GM23338 (cell line): Measurements from ENCODE around the gene CDH12. TPM values are rescaled to one million over a fixed set of nuclear protein-coding genes. Genes with fewer than 3 reads are reported as not detected.
A peak's percentile ranks its signal among the peaks of the same experiment; 100 is the strongest.

Experiments used
- ATAC-seq: fragments of 200-7000 bp; cut with Tn5 transposase; 3 replicates; pipeline ENCODE4 v1.9.1; 2020
- DNase-seq: peaks from one replicate; pipeline ENCODE4 v3.0.0-alpha.2; 2015; ENCODE audit warnings: low spot score
- H2AFZ ChIP-seq: fragments of 200-600 bp; sonication (generic); 2 replicates; pipeline ENCODE4 v1.8.0; 2016; ENCODE audit warnings: antibody characterized with exemption, mild to moderate bottlenecking, moderate library complexity
- H3F3A ChIP-seq: fragments of 200-600 bp; sonication (generic); replicated peaks from 2 replicates; pipeline ENCODE4 v1.8.0; 2017; ENCODE audit warnings: antibody characterized with exemption, mixed run types, low read depth
- H3K27ac ChIP-seq: fragments of 200-600 bp; sonication (generic); 2 replicates; pipeline ENCODE4 v1.6.1; 2016; ENCODE audit warnings: low read depth
- H3K27me3 ChIP-seq: fragments of 200-600 bp; sonication (generic); 2 replicates; pipeline ENCODE4 v1.8.0; 2016; ENCODE audit warnings: mild to moderate bottlenecking, mixed run types, moderate library complexity; ENCODE audit not compliant: insufficient read depth
- H3K36me3 ChIP-seq: fragments of 200-600 bp; sonication (generic); 2 replicates; pipeline ENCODE4 v1.8.0; 2016; ENCODE audit warnings: mild to moderate bottlenecking; ENCODE audit not compliant: insufficient read depth
- H3K4me1 ChIP-seq: fragments of 200-600 bp; sonication (generic); 2 replicates; pipeline ENCODE4 v1.8.0; 2016; ENCODE audit warnings: mild to moderate bottlenecking, moderate library complexity; ENCODE audit not compliant: insufficient read depth
- H3K4me2 ChIP-seq: fragments of 200-600 bp; sonication (generic); 2 replicates; pipeline ENCODE4 v1.7.1; 2017; ENCODE audit warnings: mixed run types
- H3K4me3 ChIP-seq: fragments of 200-600 bp; sonication (generic); 2 replicates; pipeline ENCODE4 v1.6.1; 2016; ENCODE audit warnings: mixed run types
- H3K79me2 ChIP-seq: fragments of 200-600 bp; sonication (generic); replicated peaks from 2 replicates; pipeline ENCODE4 v1.8.0; 2017; ENCODE audit warnings: mild to moderate bottlenecking; ENCODE audit not compliant: insufficient read depth
- H3K9me2 ChIP-seq: fragments of 200-600 bp; sonication (generic); 2 replicates; pipeline ENCODE4 v1.8.0; 2017; ENCODE audit not compliant: insufficient read depth
- H4K20me1 ChIP-seq: fragments of 200-600 bp; sonication (generic); replicated peaks from 2 replicates; pipeline ENCODE4 v1.8.0; 2017; ENCODE audit warnings: mild to moderate bottlenecking; ENCODE audit not compliant: insufficient read depth
- H3K27ac Mint-ChIP-seq: 2 replicates; pipeline ENCODE4 v1.8.0; 2020; ENCODE audit warnings: inconsistent platforms, mild to moderate bottlenecking, moderate library complexity, mixed read lengths
- H3K27me3 Mint-ChIP-seq: 3 replicates; pipeline ENCODE4 v1.8.0; 2022; ENCODE audit warnings: low read depth, mild to moderate bottlenecking, moderate library complexity, mixed read lengths, inconsistent platforms; ENCODE audit not compliant: insufficient read depth, poor library complexity
- H3K36me3 Mint-ChIP-seq: 3 replicates; pipeline ENCODE4 v1.8.0; 2021; ENCODE audit warnings: low read depth, mild to moderate bottlenecking, inconsistent platforms, moderate library complexity, mixed read lengths
- H3K4me1 Mint-ChIP-seq: 3 replicates; pipeline ENCODE4 v1.8.0; 2020; ENCODE audit warnings: mild to moderate bottlenecking, inconsistent platforms, mixed read lengths
- H3K4me3 Mint-ChIP-seq: 3 replicates; pipeline ENCODE4 v1.8.0; 2021; ENCODE audit warnings: moderate library complexity, mild to moderate bottlenecking, inconsistent platforms, mixed read lengths
- H3K9me3 Mint-ChIP-seq: 3 replicates; pipeline ENCODE4 v1.8.0; 2020; ENCODE audit warnings: moderate library complexity, mild to moderate bottlenecking, inconsistent platforms, mixed read lengths
- CREB1 ChIP-seq: fragments of 250-450 bp; sonication (Bioruptor Pico); IDR thresholded peaks from 2 replicates; pipeline ENCODE4 v1.5.0; 2020; ENCODE audit warnings: low read depth, mild to moderate bottlenecking, moderate library complexity
- EZH2 ChIP-seq: fragments of 200-600 bp; sonication (generic); IDR thresholded peaks from one replicate; pipeline ENCODE4 v1.8.0; 2017; ENCODE audit warnings: antibody characterized with exemption, mild to moderate bottlenecking, low read depth; ENCODE audit not compliant: unreplicated experiment
- EZH2phosphoT487 ChIP-seq: fragments of 200-600 bp; sonication (generic); IDR thresholded peaks from one replicate; pipeline ENCODE4 v1.8.1; 2018; ENCODE audit warnings: antibody characterized with exemption; ENCODE audit not compliant: unreplicated experiment
- JUNB ChIP-seq: IDR thresholded peaks from one replicate; pipeline ENCODE4 v1.6.1; 2016; ENCODE audit warnings: antibody characterized with exemption; ENCODE audit not compliant: unreplicated experiment
- NANOG ChIP-seq: IDR thresholded peaks from 2 replicates; pipeline ENCODE4 v1.6.1; 2016; ENCODE audit warnings: antibody characterized with exemption, borderline replicate concordance
- STAT1 ChIP-seq: IDR thresholded peaks from one replicate; pipeline ENCODE4 v1.6.1; 2016; ENCODE audit warnings: antibody characterized with exemption; ENCODE audit not compliant: unreplicated experiment
- ZNF114 ChIP-seq: fragments of 250-450 bp; sonication (Bioruptor Pico); IDR thresholded peaks from 2 replicates; pipeline ENCODE4 v1.5.0; 2020; ENCODE audit warnings: mild to moderate bottlenecking, moderate library complexity
- ZNF331 ChIP-seq: fragments of 250-450 bp; sonication (Bioruptor Pico); IDR thresholded peaks from 2 replicates; pipeline ENCODE4 v1.5.0; 2020; ENCODE audit warnings: low read depth, mild to moderate bottlenecking, moderate library complexity
- polyA plus RNA-seq: library from polyadenylated mRNA; unstranded; fragments of >200 nt; fragmentation: Nextera tagmentation; extraction: Ambion mirVana; gene quantifications from 2 replicates; pipeline ENCODE4 v1.2.1, GENCODE V29; 2016
- total RNA-seq: library from RNA; depleted of rRNA; stranded (reverse); fragments of >200 nt; shearing (Covaris generic); gene quantifications from 2 replicates; pipeline ENCODE4 v1.2.3, GENCODE V29; 2014
- TF ChIP-seq, protein P1 (sequence below): IDR thresholded peaks from one replicate; pipeline ENCODE4 v1.6.1; 2018; ENCODE audit warnings: antibody characterized with exemption; ENCODE audit not compliant: unreplicated experiment
- TF ChIP-seq, protein P2 (sequence below): IDR thresholded peaks from 2 replicates; pipeline ENCODE4 v1.6.1; 2016; ENCODE audit warnings: antibody characterized with exemption
- TF ChIP-seq, protein P3 (sequence below): fragments of 250-450 bp; sonication (Bioruptor Pico); IDR thresholded peaks from 2 replicates; pipeline ENCODE4 v1.5.0; 2020; ENCODE audit warnings: mild to moderate bottlenecking, moderate library complexity

Gene CDH12
- total and polyA plus RNA-seq, 2 experiments from 2014 or later: not detected

DNA sequence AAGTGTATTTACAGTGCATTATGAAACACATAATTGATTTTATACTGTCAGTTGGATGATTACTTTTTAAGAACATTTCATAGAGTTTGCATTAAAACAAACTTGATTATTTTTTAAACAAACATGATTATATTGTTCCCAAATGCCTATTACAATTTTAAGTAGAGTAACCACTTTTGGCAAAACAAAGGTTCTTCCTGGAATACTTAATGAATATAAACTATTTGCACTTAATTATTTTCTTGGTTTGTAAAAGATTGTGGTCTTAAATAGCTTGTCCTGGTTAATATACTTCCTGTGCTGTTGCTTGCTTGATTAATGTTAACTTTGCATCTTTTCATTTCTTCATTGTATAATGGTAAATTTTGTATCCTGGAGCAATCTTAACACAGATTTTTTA, 180.0 kb downstream of the CDH12 start:
- Mint-ChIP-seq H3K27me3 (peaks cover 2% of the 10 kb centered on the region), H3K9me3 (peaks cover 18% of the 10 kb centered on the region), H3K27ac (no peak overlapping the region), H3K36me3 (peaks cover 18% of the 10 kb centered on the region), H3K4me1 (no peaks in the 10 kb centered on the region), H3K4me3 (no peak overlapping the region)
- H3K36me3 ChIP-seq: no peaks in the 10 kb centered on the region
- H3K9me2 ChIP-seq: peaks cover 8% of the 10 kb centered on the region; the same call in 1 of the 2 replicates
- no peaks in the 10 kb centered on the region for H3K4me1 ChIP-seq
- DNase-seq (no peak), ATAC-seq (no peak)
- no peaks in the 10 kb centered on the region for H4K20me1 ChIP-seq
- H3K27me3 ChIP-seq: no peaks in the 10 kb centered on the region
- H2AFZ ChIP-seq: no peak overlapping the region
- TF ChIP-seq JUNB: no peak
- TF ChIP-seq EZH2phosphoT487: no peak
- TF ChIP-seq CREB1 (CRISPR knock-in tag): no peak
- no peak overlapping the region for H3K27ac ChIP-seq
- no peak overlapping the region for H3K4me3 ChIP-seq
- no peaks in the 10 kb centered on the region for H3K79me2 ChIP-seq
- H3F3A ChIP-seq: no peaks in the 10 kb centered on the region
- H3K4me2 ChIP-seq: no peak overlapping the region

DNA sequence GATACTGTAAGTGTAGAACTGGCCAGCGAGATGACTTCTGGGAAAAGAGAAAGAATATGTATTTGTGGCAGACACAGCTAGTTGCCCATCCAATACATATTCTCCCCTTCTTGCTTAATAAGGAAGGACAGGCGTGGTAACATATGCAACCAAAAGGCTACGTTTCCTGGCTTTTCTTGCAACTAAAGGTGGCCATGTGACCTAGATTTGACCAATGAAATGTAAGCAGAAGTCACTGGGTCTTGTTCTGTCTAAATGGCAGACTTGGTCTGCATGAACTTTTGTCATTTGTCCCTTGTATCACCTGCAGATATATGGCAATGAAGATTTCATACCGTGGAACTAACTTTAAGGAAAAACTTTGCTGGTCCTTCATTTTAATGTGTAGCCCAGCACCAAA, 183.8 kb downstream of the CDH12 start:
- no peaks in the 10 kb centered on the region for H3K79me2 ChIP-seq
- no peaks in the 10 kb centered on the region for H4K20me1 ChIP-seq
- ATAC-seq: no peak
- no peak overlapping the region for H3K4me3 ChIP-seq
- no peak overlapping the region for H3K27ac Mint-ChIP-seq
- H3K27me3 Mint-ChIP-seq: peaks cover under 1% of the 10 kb centered on the region
- peaks cover under 1% of the 10 kb centered on the region for H3K4me1 ChIP-seq
- peaks cover 7% of the 10 kb centered on the region for H3K4me1 Mint-ChIP-seq
- no peaks in the 10 kb centered on the region for H3F3A ChIP-seq
- no peak overlapping the region for H3K4me2 ChIP-seq
- peaks cover 5% of the 10 kb centered on the region for H3K36me3 Mint-ChIP-seq
- peaks cover 5% of the 10 kb centered on the region for H3K9me3 Mint-ChIP-seq
- no peak for DNase-seq
- H3K4me3 Mint-ChIP-seq: no peak overlapping the region
- no peak overlapping the region for H3K27ac ChIP-seq
- H3K9me2 ChIP-seq: peaks cover 4% of the 10 kb centered on the region; the same call in 1 of the 2 replicates
- H2AFZ ChIP-seq: peak overlapping the region; percentile 43; the same call in 1 of the 2 replicates
- H3K27me3 ChIP-seq: no peaks in the 10 kb centered on the region
- no peaks in the 10 kb centered on the region for H3K36me3 ChIP-seq
- TF ChIP-seq, protein P1, sequence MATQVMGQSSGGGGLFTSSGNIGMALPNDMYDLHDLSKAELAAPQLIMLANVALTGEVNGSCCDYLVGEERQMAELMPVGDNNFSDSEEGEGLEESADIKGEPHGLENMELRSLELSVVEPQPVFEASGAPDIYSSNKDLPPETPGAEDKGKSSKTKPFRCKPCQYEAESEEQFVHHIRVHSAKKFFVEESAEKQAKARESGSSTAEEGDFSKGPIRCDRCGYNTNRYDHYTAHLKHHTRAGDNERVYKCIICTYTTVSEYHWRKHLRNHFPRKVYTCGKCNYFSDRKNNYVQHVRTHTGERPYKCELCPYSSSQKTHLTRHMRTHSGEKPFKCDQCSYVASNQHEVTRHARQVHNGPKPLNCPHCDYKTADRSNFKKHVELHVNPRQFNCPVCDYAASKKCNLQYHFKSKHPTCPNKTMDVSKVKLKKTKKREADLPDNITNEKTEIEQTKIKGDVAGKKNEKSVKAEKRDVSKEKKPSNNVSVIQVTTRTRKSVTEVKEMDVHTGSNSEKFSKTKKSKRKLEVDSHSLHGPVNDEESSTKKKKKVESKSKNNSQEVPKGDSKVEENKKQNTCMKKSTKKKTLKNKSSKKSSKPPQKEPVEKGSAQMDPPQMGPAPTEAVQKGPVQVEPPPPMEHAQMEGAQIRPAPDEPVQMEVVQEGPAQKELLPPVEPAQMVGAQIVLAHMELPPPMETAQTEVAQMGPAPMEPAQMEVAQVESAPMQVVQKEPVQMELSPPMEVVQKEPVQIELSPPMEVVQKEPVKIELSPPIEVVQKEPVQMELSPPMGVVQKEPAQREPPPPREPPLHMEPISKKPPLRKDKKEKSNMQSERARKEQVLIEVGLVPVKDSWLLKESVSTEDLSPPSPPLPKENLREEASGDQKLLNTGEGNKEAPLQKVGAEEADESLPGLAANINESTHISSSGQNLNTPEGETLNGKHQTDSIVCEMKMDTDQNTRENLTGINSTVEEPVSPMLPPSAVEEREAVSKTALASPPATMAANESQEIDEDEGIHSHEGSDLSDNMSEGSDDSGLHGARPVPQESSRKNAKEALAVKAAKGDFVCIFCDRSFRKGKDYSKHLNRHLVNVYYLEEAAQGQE: no peak
- TF ChIP-seq ZNF331 (CRISPR knock-in tag) (no peak), EZH2 (no peak), JUNB (no peak), ZNF114 (CRISPR knock-in tag) (no peak), CREB1 (CRISPR knock-in tag) (no peak), STAT1 (no peak), NANOG (no peak)
- TF ChIP-seq, protein P2, sequence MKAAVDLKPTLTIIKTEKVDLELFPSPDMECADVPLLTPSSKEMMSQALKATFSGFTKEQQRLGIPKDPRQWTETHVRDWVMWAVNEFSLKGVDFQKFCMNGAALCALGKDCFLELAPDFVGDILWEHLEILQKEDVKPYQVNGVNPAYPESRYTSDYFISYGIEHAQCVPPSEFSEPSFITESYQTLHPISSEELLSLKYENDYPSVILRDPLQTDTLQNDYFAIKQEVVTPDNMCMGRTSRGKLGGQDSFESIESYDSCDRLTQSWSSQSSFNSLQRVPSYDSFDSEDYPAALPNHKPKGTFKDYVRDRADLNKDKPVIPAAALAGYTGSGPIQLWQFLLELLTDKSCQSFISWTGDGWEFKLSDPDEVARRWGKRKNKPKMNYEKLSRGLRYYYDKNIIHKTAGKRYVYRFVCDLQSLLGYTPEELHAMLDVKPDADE: no peak
- TF ChIP-seq, protein P3, sequence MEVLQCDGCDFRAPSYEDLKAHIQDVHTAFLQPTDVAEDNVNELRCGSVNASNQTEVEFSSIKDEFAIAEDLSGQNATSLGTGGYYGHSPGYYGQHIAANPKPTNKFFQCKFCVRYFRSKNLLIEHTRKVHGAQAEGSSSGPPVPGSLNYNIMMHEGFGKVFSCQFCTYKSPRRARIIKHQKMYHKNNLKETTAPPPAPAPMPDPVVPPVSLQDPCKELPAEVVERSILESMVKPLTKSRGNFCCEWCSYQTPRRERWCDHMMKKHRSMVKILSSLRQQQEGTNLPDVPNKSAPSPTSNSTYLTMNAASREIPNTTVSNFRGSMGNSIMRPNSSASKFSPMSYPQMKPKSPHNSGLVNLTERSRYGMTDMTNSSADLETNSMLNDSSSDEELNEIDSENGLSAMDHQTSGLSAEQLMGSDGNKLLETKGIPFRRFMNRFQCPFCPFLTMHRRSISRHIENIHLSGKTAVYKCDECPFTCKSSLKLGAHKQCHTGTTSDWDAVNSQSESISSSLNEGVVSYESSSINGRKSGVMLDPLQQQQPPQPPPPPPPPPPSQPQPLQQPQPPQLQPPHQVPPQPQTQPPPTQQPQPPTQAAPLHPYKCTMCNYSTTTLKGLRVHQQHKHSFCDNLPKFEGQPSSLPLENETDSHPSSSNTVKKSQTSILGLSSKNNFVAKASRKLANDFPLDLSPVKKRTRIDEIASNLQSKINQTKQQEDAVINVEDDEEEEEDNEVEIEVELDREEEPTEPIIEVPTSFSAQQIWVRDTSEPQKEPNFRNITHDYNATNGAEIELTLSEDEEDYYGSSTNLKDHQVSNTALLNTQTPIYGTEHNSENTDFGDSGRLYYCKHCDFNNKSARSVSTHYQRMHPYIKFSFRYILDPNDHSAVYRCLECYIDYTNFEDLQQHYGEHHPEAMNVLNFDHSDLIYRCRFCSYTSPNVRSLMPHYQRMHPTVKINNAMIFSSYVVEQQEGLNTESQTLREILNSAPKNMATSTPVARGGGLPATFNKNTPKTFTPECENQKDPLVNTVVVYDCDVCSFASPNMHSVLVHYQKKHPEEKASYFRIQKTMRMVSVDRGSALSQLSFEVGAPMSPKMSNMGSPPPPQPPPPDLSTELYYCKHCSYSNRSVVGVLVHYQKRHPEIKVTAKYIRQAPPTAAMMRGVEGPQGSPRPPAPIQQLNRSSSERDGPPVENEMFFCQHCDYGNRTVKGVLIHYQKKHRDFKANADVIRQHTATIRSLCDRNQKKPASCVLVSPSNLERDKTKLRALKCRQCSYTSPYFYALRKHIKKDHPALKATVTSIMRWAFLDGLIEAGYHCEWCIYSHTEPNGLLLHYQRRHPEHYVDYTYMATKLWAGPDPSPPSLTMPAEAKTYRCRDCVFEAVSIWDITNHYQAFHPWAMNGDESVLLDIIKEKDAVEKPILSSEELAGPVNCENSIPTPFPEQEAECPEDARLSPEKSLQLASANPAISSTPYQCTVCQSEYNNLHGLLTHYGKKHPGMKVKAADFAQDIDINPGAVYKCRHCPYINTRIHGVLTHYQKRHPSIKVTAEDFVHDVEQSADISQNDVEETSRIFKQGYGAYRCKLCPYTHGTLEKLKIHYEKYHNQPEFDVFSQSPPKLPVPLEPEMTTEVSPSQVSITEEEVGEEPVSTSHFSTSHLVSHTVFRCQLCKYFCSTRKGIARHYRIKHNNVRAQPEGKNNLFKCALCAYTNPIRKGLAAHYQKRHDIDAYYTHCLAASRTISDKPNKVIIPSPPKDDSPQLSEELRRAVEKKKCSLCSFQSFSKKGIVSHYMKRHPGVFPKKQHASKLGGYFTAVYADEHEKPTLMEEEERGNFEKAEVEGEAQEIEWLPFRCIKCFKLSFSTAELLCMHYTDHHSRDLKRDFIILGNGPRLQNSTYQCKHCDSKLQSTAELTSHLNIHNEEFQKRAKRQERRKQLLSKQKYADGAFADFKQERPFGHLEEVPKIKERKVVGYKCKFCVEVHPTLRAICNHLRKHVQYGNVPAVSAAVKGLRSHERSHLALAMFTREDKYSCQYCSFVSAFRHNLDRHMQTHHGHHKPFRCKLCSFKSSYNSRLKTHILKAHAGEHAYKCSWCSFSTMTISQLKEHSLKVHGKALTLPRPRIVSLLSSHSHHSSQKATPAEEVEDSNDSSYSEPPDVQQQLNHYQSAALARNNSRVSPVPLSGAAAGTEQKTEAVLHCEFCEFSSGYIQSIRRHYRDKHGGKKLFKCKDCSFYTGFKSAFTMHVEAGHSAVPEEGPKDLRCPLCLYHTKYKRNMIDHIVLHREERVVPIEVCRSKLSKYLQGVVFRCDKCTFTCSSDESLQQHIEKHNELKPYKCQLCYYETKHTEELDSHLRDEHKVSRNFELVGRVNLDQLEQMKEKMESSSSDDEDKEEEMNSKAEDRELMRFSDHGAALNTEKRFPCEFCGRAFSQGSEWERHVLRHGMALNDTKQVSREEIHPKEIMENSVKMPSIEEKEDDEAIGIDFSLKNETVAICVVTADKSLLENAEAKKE: no peak
